RPMI7951 (cell line): ENCODE measurements around the gene PGC. TPM values are rescaled to one million over a fixed set of nuclear protein-coding genes. Genes with fewer than 3 reads are reported as not detected.

Experiments
- DNase-seq: peaks from one replicate; pipeline ENCODE4 v3.0.0-alpha.2; 2012; ENCODE audit warnings: low read depth
- total RNA-seq: library from RNA; depleted of rRNA; stranded (reverse); fragments of >200 nt; shearing (Covaris generic); gene quantifications from 2 replicates; pipeline ENCODE4 v1.2.3, GENCODE V29; 2014

PGC gene
- total RNA-seq, 1 experiment from 2014 or later = not detected

GRCh38 chr6:41730531-41731436, 16.4 kb downstream of the PGC start:
- DNase-seq = peak; percentile 83

GRCh38 chr6:41729624-41730023, 17.6 kb downstream of the PGC start:
- no peak for DNase-seq

GRCh38 chr6:41728954-41729353, 18.2 kb downstream of the PGC start:
- DNase-seq = no peak

- DNase-seq = no peak
Observed at GRCh38 chr6:41728073-41728936, 18.9 kb downstream of the PGC start.

- no peak for DNase-seq
Observed at GRCh38 chr6:41727705-41728072, 19.5 kb downstream of the PGC start.

- no peak for DNase-seq
Observed at GRCh38 chr6:41726876-41727275, 20.3 kb downstream of the PGC start.

- no peak for DNase-seq
Observed at GRCh38 chr6:41724586-41725501, 22.4 kb downstream of the PGC start.

- DNase-seq = no peak
Observed at GRCh38 chr6:41724228-41724580, 23.0 kb downstream of the PGC start.

GRCh38 chr6:41723530-41724227, 23.5 kb downstream of the PGC start:
- DNase-seq = peak; percentile 92

- DNase-seq = no peak
Observed at GRCh38 chr6:41722969-41723529, 24.1 kb downstream of the PGC start.

GRCh38 chr6:41721414-41721813, 25.8 kb downstream of the PGC start:
- DNase-seq = no peak

- DNase-seq = no peak
Observed at GRCh38 chr6:41720783-41721182, 26.4 kb downstream of the PGC start.

- DNase-seq = no peak
Observed at GRCh38 chr6:41720262-41720620, 27.0 kb downstream of the PGC start.

- DNase-seq = no peak
Observed at GRCh38 chr6:41719436-41720261, 27.5 kb downstream of the PGC start.

GRCh38 chr6:41718828-41719227, 28.4 kb downstream of the PGC start:
- DNase-seq = no peak

- no peak for DNase-seq
Observed at GRCh38 chr6:41717392-41717736, 29.8 kb downstream of the PGC start.

GRCh38 chr6:41716516-41717391, 30.4 kb downstream of the PGC start:
- peak; percentile 44 for DNase-seq

GRCh38 chr6:41715795-41716515, 31.2 kb downstream of the PGC start:
- DNase-seq = no peak
